Hepatocyte (in vitro differentiated cells): Measurements from ENCODE around the gene PHACTR1. TPM values are rescaled to one million over a fixed set of nuclear protein-coding genes. Genes with fewer than 3 reads are reported as not detected.

Source experiments
- DNase-seq: peaks from one replicate; pipeline ENCODE4 v3.0.0-alpha.2; 2016; ENCODE audit warnings: low spot score
- H2AFZ ChIP-seq: fragments of 200-600 bp; sonication (generic); 2 replicates; pipeline ENCODE4 v1.6.0; 2016; ENCODE audit warnings: antibody characterized with exemption, mild to moderate bottlenecking
- H3K27ac ChIP-seq: fragments of 200-600 bp; sonication (generic); 2 replicates; pipeline ENCODE4 v1.5.1; 2016; ENCODE audit warnings: mild to moderate bottlenecking
- H3K27me3 ChIP-seq: fragments of 200-600 bp; sonication (generic); 2 replicates; pipeline ENCODE4 v1.6.1; 2016
- H3K36me3 ChIP-seq: fragments of 200-600 bp; sonication (generic); replicated peaks from 2 replicates; pipeline ENCODE4 v1.5.1; 2016; ENCODE audit warnings: low read depth; ENCODE audit not compliant: insufficient read depth
- H3K4me1 ChIP-seq: fragments of 200-600 bp; sonication (generic); 2 replicates; pipeline ENCODE4 v1.5.1; 2016; ENCODE audit warnings: mild to moderate bottlenecking, moderate library complexity; ENCODE audit not compliant: insufficient read depth
- H3K4me2 ChIP-seq: fragments of 200-600 bp; sonication (generic); 2 replicates; pipeline ENCODE4 v1.6.0; 2016
- H3K4me3 ChIP-seq: fragments of 200-600 bp; sonication (generic); 2 replicates; pipeline ENCODE4 v1.5.1; 2016; ENCODE audit warnings: mild to moderate bottlenecking
- H3K79me2 ChIP-seq: fragments of 200-600 bp; sonication (generic); 2 replicates; pipeline ENCODE4 v1.6.0; 2017; ENCODE audit warnings: mild to moderate bottlenecking
- H3K9me2 ChIP-seq: fragments of 200-600 bp; sonication (generic); replicated peaks from 2 replicates; pipeline ENCODE4 v1.6.0; 2017; ENCODE audit warnings: mild to moderate bottlenecking; ENCODE audit not compliant: insufficient read depth
- H3K9me3 ChIP-seq: fragments of 200-600 bp; sonication (generic); 2 replicates; pipeline ENCODE4 v1.5.1; 2016; ENCODE audit warnings: low read depth, mild to moderate bottlenecking
- H4K20me1 ChIP-seq: fragments of 200-600 bp; sonication (generic); 2 replicates; pipeline ENCODE4 v1.6.0; 2016; ENCODE audit warnings: mild to moderate bottlenecking; ENCODE audit not compliant: insufficient read depth, poor library complexity, severe bottlenecking
- EZH2 ChIP-seq: fragments of 200-600 bp; sonication (generic); IDR thresholded peaks from 2 replicates; pipeline ENCODE4 v1.6.1; 2016; ENCODE audit warnings: antibody characterized with exemption, mild to moderate bottlenecking, borderline replicate concordance
- EZH2phosphoT487 ChIP-seq: fragments of 200-600 bp; sonication (generic); IDR thresholded peaks from one replicate; pipeline ENCODE4 v1.6.1; 2018; ENCODE audit warnings: antibody characterized with exemption, mild to moderate bottlenecking, low read depth, moderate library complexity; ENCODE audit not compliant: unreplicated experiment, severe bottlenecking
- WGBS: methylation state at CpG from one replicate; pipeline ENCODE4 v1.1.6; 2016; ENCODE audit warnings: low lambda C conversion rate; ENCODE audit errors: missing lambda C conversion rate; 5-methylcytosine and 5-hydroxymethylcytosine counted together
- polyA plus RNA-seq: library from polyadenylated mRNA; unstranded; fragments of >200 nt; fragmentation: Nextera tagmentation; extraction: Ambion mirVana; gene quantifications from 2 replicates; pipeline ENCODE4 v1.2.1, GENCODE V29; 2016
- total RNA-seq: library from RNA; depleted of rRNA; stranded (reverse); fragments of >200 nt; gene quantifications from 2 replicates; pipeline ENCODE4 v1.2.3, GENCODE V29; 2014
- TF ChIP-seq, protein P1 (sequence below): fragments of 200-600 bp; sonication (generic); IDR thresholded peaks from 2 replicates; pipeline ENCODE4 v1.5.1; 2016; ENCODE audit warnings: antibody characterized with exemption, mild to moderate bottlenecking; ENCODE audit not compliant: poor library complexity

Gene PHACTR1
- total and polyA plus RNA-seq, 2 experiments from 2014 or later, result 3.0 to 4.3 TPM

DNA sequence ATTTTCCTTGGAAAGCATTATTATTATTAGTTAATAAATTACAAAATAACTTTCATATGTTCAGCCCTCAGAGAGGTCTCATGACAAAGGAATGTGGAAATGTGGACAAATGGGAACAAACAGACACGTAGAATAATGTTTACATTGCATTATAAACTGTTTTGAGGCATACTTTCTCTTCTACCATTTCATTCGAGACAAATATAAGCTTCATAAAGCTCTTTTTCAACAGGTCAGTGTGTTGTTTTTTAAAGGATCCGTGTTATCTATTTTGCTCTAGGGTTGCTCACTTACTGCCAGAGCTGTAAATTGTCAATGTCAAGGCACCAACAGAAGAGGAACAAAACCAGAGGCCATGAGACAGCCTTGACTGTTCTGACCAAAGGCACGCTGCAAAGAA, 256.8 kb downstream of the PHACTR1 start:
- Histone ChIP-seq H3K79me2 (no peaks in the 10 kb centered on the region), H3K9me2 (no peaks in the 10 kb centered on the region), H3K27ac (peak overlapping the region; percentile 38), H4K20me1 (no peaks in the 10 kb centered on the region), H3K9me3 (no peaks in the 10 kb centered on the region), H3K4me1 (peaks cover 6% of the 10 kb centered on the region), H2AFZ (no peak overlapping the region), H3K27me3 (no peaks in the 10 kb centered on the region), H3K4me2 (peak overlapping the region; percentile 4), H3K36me3 (no peaks in the 10 kb centered on the region), H3K4me3 (no peak overlapping the region)
- TF ChIP-seq, protein P1, sequence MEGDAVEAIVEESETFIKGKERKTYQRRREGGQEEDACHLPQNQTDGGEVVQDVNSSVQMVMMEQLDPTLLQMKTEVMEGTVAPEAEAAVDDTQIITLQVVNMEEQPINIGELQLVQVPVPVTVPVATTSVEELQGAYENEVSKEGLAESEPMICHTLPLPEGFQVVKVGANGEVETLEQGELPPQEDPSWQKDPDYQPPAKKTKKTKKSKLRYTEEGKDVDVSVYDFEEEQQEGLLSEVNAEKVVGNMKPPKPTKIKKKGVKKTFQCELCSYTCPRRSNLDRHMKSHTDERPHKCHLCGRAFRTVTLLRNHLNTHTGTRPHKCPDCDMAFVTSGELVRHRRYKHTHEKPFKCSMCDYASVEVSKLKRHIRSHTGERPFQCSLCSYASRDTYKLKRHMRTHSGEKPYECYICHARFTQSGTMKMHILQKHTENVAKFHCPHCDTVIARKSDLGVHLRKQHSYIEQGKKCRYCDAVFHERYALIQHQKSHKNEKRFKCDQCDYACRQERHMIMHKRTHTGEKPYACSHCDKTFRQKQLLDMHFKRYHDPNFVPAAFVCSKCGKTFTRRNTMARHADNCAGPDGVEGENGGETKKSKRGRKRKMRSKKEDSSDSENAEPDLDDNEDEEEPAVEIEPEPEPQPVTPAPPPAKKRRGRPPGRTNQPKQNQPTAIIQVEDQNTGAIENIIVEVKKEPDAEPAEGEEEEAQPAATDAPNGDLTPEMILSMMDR, result no peak
- TF ChIP-seq EZH2 (no peak), EZH2phosphoT487 (no peak)
- WGBS, result 25% methylated on average over 4 of the region's 4 CpGs
- DNase-seq, result no peak

DNA sequence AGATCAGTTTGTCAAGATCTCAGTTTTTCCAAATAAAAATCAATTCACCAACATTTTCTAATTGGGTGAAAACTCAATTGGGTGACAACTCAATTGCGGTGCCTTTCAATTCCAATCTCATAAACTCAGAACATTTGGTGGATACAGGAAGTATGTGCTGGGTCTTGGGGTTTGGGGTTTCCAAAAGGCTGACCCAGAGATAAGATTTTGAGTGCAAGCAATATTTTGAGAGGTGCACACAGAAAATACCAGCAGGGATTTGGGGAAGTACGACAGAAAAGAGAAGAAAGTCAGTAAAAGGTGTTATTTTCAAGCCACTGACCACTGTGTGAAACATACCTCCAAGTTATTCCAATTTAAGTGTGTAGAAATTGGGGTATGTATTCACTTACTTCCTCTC, 258.0 kb downstream of the PHACTR1 start:
- WGBS, result 95% methylated on average over 2 of the region's 2 CpGs

DNA sequence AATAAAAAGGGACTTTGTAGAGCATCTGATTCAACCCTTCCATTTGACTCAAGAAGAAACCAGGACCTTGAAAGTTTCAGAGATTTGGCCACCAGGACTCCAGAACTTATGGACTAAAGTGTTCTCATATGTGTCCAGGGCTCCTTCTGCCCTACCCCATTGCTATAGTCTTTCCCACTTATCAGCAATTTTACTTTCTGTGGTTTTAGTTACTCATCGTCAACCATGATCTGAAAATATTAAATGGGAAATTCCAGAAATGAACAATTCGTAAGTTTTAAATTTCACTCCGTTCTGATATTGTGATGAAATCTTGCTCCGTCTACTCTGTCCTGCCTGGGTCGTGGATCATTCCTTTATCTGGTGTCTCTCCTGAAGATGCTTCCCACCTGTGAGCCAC, 259.8 kb downstream of the PHACTR1 start:
- Histone ChIP-seq H3K9me3 (no peaks in the 10 kb centered on the region), H3K27ac (no peak overlapping the region), H3K9me2 (no peaks in the 10 kb centered on the region), H3K4me3 (no peak overlapping the region), H3K79me2 (no peaks in the 10 kb centered on the region), H3K4me1 (peaks cover 6% of the 10 kb centered on the region), H3K4me2 (no peak overlapping the region), H3K27me3 (no peaks in the 10 kb centered on the region), H4K20me1 (no peaks in the 10 kb centered on the region), H2AFZ (no peak overlapping the region), H3K36me3 (no peaks in the 10 kb centered on the region)
- no peak for TF ChIP-seq EZH2phosphoT487
- 96% methylated on average over 5 of the region's 5 CpGs for WGBS
- no peak for DNase-seq

More for the DNA sequence above, 258.0 kb downstream of the PHACTR1 start:
- Histone ChIP-seq H3K79me2 (no peaks in the 10 kb centered on the region), H3K4me3 (no peak overlapping the region), H3K27me3 (no peaks in the 10 kb centered on the region), H3K4me2 (no peak overlapping the region), H2AFZ (no peak overlapping the region), H4K20me1 (no peaks in the 10 kb centered on the region), H3K4me1 (peaks cover 6% of the 10 kb centered on the region), H3K36me3 (no peaks in the 10 kb centered on the region), H3K9me2 (no peaks in the 10 kb centered on the region), H3K9me3 (no peaks in the 10 kb centered on the region), H3K27ac (no peak overlapping the region)
- DNase-seq, result no peak
- TF ChIP-seq EZH2 (no peak), EZH2phosphoT487 (no peak)
- TF ChIP-seq, protein P1, result no peak

DNA sequence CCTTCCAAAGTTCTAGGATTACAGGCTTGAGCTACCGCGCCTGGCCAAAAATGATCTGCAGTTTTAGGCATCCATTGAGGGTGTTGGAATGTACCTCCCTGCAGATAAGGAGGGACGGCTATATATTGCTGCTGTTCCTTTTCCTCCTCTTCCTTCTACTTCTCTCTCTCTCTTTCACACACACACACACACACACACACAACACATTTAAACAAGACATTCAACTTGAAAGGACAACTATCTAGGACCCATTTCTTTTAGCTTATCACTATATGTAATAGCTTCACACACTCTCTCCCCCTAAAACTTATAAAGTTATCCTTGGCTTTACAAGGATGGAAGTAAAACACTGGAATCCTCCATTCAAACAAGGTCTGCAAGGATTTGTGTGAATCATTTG, 260.6 kb downstream of the PHACTR1 start:
- Histone ChIP-seq H3K9me2 (no peaks in the 10 kb centered on the region), H3K9me3 (no peaks in the 10 kb centered on the region), H3K4me2 (no peak overlapping the region), H3K4me3 (no peak overlapping the region), H2AFZ (no peak overlapping the region), H3K4me1 (peaks cover 6% of the 10 kb centered on the region), H3K36me3 (no peaks in the 10 kb centered on the region), H3K27me3 (no peaks in the 10 kb centered on the region), H3K79me2 (no peaks in the 10 kb centered on the region), H4K20me1 (no peaks in the 10 kb centered on the region), H3K27ac (no peak overlapping the region)
- no peak for DNase-seq
- TF ChIP-seq EZH2 (no peak), EZH2phosphoT487 (no peak)
- TF ChIP-seq, protein P1, result no peak
- WGBS, result 91% methylated on average over 3 of the region's 3 CpGs
